GM19025 (cell line): ENCODE data around the gene MED22.
"Not testable (repeated sequence)": the region's sequence is repeated elsewhere in the genome, so short reads cannot be mapped to it uniquely, and the experiment has no call there.

Experiments used
- ATAC-seq: cut with Tn5 transposase; IDR thresholded peaks from one replicate; pipeline ENCODE4 v1.9.1; 2021; ENCODE audit warnings: mild to moderate bottlenecking, low read depth, moderate library complexity; ENCODE audit not compliant: unreplicated experiment

The MED22 gene

DNA sequence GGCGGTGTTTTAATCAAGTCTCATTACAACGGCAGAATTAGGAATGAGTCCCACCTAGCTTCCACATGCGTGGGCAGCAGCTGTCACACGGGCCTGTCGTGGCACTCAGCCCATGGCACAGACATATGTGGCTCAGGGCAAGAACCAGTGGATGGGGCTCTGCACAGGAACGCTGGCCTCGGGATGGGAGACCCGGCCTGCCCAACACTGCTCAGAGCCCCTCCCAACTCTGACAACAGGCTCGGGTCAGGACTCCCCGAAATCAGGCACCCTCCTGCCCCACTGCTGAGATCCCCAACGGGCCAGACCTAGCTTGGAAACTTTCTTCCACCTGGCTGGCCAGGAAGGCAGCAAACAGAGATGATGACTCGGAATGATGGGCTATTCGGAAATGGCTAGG is 7.0 kb downstream of the MED22 start:
- no peak for ATAC-seq

GRCh38 chr9:133340256-133340655 is 7.7 kb downstream of the MED22 start:
- ATAC-seq = no peak

GRCh38 chr9:133339641-133340040 is 8.3 kb downstream of the MED22 start:
- no peak for ATAC-seq

DNA sequence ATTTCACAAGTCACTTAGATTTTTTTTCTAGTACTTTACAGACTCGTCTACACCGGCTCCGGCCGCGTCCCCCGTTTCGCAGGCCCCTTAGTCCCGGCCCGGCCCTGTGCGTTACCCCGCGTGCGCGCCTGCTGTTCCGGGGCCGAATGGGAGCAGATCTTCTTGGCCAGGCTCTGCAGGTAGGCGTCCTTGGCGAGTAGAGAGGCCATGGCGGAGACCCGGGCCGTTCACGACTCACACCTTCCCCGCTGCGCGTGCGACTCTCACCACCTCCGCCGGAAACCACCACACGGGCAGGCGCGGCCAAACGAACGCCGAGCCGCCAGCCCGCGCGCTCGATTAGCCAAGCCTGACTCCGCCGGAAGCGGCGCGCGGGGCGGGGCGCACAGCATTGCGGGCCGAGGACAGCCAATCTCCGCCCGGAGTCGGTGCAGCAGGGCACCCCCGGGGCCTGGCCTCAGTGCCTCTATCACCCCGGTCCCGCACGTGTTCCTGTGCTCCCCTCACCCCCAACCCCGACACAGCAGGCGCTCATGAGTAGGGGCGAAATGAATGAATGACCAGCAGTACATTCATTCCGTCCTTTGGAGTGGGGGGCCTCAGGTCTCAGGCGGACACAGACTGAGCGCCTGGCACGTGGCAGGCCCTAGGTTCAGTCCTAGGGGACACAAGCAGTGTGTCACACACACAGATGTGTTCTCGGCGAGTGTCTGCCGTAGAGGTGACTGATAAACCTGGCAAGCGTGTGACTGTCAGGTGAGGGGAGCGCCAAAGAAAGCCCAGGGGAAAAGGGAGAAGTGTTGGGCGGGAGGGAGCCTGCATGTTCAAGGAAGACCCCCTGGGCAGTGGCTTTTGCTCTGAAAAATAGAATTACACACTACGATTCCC is 11.8 kb downstream of the MED22 start, which contains the start of gene SURF6:
Gene SURF6 (minus strand): TSS at position 265 of the 888 bp plus-strand sequence. CDS start 56 bp downstream, at position 209.
- ATAC-seq = peak; percentile 91

GRCh38 chr9:133334888-133335287 is 13.0 kb downstream of the MED22 start:
- not testable (repeated sequence) for ATAC-seq

DNA sequence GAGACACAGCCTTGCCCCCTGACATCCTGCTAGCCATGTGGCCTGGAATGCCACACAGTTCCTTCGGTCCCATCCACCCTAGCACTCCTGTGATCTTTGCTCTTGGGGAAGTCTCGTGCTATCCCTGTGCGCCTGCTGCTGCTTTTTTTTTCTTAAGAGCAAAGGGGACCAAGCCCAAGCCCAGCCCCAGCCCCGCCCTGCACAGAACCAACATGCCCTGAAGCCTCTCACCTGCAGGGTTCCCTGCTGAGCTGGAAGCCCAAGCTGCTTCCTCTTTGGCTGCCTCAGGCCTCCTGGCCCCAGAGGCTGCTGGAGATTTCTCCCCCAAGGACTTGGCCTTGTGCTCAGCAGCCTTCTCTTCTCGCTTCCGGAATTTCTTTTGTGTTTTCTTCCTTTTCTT is 13.8 kb downstream of the MED22 start:
- no peak for ATAC-seq

DNA sequence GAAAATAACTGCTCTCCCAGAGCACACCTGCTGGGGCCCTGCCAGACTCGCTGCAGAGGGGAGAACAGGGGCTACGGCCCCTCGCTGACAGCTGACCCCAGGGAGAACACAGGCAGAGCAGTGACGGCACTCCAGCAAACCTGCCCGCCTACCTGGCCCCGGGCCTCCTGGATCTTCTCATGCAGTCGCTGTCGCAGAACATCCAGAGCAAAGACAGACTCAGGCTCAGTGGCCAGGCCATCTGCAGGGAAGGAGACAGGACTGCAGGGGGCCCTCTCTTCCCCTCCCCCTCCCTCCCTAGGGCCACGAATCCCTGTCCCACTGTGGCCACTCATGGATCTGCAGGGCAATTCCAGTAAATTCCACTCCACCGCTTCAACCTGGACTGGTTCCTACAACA is 14.4 kb downstream of the MED22 start:
- no peak for ATAC-seq

GRCh38 chr9:133333011-133333410 is 14.9 kb downstream of the MED22 start:
- ATAC-seq = no peak

GRCh38 chr9:133332381-133332730 is 15.6 kb downstream of the MED22 start:
- no peak for ATAC-seq

GRCh38 chr9:133331641-133332380 is 16.1 kb downstream of the MED22 start:
- ATAC-seq = no peak

- ATAC-seq = no peak
Measured at GRCh38 chr9:133331221-133331620, 16.7 kb downstream of the MED22 start.

DNA sequence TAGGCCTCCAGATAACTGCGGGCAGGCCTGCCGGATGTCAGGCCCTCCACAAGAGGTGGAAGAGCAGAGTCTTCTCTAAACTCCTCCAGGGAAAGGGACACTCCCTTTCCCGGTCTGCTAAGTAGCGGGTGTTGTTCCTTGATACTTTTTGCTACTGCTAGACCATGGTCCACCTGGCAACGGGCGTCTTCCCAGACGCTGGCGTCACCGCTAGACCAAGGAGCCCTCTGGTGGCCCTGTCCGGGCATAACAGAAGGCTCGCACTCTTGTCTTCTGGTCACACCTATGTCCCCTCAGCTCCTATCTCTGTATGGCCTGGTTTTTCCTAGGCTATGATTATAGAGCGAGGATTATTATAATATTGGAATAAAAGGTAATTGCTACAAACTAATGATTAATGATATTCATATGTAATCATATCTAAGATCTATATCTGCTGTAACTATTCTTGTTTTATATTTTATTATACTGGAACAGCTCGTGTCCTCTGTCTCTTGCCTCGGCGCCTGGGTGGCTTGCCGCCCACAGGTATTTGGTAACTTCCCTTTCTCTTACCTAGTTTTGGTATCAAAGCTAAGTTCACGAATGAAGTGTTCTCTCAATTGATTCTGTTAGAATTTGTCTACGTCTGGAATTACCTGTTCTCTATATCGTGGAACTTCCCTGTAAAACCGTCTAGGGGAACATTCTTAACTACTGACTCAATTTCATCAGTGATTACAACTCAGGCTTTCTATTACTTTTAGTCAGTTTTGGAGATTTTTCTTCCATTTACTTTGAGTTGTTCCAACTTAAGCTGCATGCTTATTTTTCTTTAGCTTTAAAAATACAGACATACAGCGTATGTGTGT is 18.4 kb downstream of the MED22 start:
- ATAC-seq = not testable (repeated sequence)

DNA sequence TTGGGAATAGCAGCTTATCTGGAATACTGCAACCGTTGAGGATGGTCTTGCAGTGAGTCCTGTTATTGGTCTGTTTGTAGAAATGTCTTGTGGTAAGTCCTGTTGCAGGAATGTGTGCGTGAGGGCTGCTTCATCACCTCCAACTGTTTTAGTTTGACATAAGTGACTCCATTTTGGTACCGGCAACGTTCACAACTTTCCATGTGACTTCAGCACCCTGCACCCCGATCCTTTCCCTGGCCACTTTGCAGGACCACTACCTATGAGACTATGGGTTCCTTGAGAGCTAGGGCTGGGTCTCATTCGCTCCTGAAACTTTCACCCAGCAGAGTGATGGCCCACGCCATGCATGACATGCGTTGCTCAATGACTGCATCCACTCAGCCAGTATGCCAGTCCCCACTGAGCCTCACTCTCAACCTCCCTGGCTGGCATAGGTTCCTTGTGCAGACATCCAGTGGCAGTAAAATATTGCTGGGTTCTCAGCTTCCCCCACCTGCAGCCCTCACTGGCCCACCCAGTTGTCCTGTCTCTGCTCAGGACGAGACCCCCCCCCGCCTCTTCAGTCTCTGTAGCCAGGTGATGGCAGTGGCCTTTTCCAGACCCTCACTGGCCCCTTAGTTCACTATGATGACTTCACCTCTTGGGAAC is 20.0 kb downstream of the MED22 start:
- ATAC-seq = no peak

- not testable (repeated sequence) for ATAC-seq
Measured at GRCh38 chr9:133327021-133327420, 20.9 kb downstream of the MED22 start.

- ATAC-seq = no peak
Measured at GRCh38 chr9:133323991-133324703, 23.8 kb downstream of the MED22 start.

DNA sequence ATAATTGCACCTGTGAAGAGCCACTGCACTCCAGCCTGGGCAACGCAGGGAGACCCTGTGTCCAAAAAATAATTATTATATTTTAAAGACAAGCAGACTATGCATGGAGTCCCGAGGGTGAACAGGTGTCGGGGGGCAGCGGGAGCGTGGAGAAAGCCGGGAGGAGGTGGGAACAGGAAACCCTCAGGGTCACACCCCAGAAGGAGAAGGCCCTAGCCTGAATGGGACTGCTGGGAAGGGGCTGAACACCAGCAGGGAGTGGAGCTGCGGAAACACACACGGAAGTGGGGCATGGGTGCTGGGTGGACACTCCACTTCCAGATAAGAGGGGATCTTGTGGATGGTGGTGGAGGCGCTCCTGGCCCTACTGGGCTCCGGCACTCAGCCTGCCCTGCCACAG is 24.7 kb downstream of the MED22 start:
- ATAC-seq = no peak

DNA sequence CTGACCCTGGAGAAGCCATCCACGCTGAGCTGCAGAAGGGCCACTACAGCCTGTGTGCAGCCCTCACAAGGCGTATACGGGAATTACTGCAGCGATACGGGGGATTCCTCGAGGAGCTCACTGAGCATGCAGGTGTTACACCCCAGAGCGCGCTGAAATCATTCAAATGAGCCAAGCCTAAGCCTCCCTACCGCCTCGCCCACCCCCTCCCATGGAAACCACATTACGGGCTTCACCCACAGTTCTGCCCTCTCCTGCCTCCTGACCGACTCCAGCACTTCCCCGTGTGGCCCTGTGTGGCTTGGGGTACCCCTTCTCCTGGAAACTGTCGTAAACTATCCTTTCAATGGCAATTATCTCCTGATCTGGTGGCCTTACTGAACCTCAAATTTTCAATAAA is 25.2 kb downstream of the MED22 start:
- no peak for ATAC-seq

GRCh38 chr9:133321411-133321935 is 26.5 kb downstream of the MED22 start:
- ATAC-seq = no peak

DNA sequence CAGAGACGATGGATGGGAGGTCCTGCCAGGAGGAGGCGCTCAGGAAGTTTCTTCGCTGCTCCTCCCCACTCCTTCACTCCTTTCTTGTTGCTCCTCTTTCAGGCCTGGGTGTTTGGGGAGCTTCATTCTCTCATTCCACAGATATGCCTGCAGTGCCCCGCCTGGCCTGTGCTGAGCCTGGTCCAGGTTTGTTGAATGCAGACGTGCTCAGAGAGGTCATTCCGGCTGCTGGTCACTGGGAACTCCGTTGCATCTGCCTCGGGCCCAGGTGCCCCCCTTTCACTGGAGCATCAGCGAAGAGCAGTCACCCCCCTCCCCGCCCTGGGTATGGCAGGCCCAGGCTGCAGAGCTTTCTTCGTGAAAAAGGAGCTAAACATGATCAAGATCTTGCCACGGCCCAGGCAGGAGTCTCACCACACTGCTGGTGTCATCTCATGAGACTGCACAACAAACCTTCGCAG is 27.5 kb downstream of the MED22 start:
- ATAC-seq = no peak
